Smooth muscle cell (in vitro differentiated cells): ENCODE data around the gene MGAT4B. TPM values are rescaled to one million over a fixed set of nuclear protein-coding genes. Genes with fewer than 3 reads are reported as not detected.

Experiments used
- DNase-seq: peaks from one replicate; lab custom pipeline; 2025; ENCODE audit not compliant: unreplicated experiment; lab: John Stamatoyannopoulos, UW
- H2AFZ ChIP-seq: fragments of 200-600 bp; sonication (generic); 2 replicates; pipeline ENCODE4 v1.6.0; 2016; ENCODE audit warnings: antibody characterized with exemption, low read depth, mild to moderate bottlenecking
- H3F3A ChIP-seq: fragments of 200-600 bp; sonication (generic); 2 replicates; pipeline ENCODE4 v1.6.0; 2017; ENCODE audit warnings: antibody characterized with exemption, low read depth
- H3K27ac ChIP-seq: fragments of 200-600 bp; sonication (generic); 2 replicates; pipeline ENCODE4 v1.5.1; 2016; ENCODE audit warnings: low read depth, mild to moderate bottlenecking
- H3K27me3 ChIP-seq: fragments of 200-600 bp; sonication (generic); 2 replicates; pipeline ENCODE4 v1.6.1; 2016; ENCODE audit warnings: low read depth, mild to moderate bottlenecking
- H3K36me3 ChIP-seq: fragments of 200-600 bp; sonication (generic); 2 replicates; pipeline ENCODE4 v1.5.1; 2016; ENCODE audit warnings: low read depth
- H3K4me1 ChIP-seq: fragments of 200-600 bp; sonication (generic); 2 replicates; pipeline ENCODE4 v1.5.1; 2016; ENCODE audit warnings: low read depth
- H3K4me2 ChIP-seq: fragments of 200-600 bp; sonication (generic); 2 replicates; pipeline ENCODE4 v1.6.0; 2016; ENCODE audit warnings: mild to moderate bottlenecking
- H3K4me3 ChIP-seq: fragments of 200-600 bp; sonication (generic); 2 replicates; pipeline ENCODE4 v1.5.1; 2016; ENCODE audit warnings: mild to moderate bottlenecking
- H3K79me2 ChIP-seq: fragments of 200-600 bp; sonication (generic); 2 replicates; pipeline ENCODE4 v1.6.0; 2016; ENCODE audit warnings: low read depth, mild to moderate bottlenecking
- H3K9ac ChIP-seq: fragments of 200-600 bp; sonication (generic); 2 replicates; pipeline ENCODE4 v1.6.0; 2016; ENCODE audit warnings: low read depth
- H3K9me3 ChIP-seq: fragments of 200-600 bp; sonication (generic); replicated peaks from 2 replicates; pipeline ENCODE4 v1.5.1; 2016; ENCODE audit warnings: low read depth
- H4K20me1 ChIP-seq: fragments of 200-600 bp; sonication (generic); 2 replicates; pipeline ENCODE4 v1.6.0; 2016; ENCODE audit warnings: low read depth
- CTCF ChIP-seq: fragments of 200-600 bp; sonication (generic); IDR thresholded peaks from 2 replicates; pipeline ENCODE4 v1.5.1; 2017; ENCODE audit warnings: borderline replicate concordance, mild to moderate bottlenecking, antibody characterized with exemption; ENCODE audit not compliant: insufficient read depth, poor library complexity, severe bottlenecking
- WGBS: methylation state at CpG from one replicate; pipeline ENCODE4 v1.1.7; 2016; ENCODE audit warnings: low lambda C conversion rate; 5-methylcytosine and 5-hydroxymethylcytosine counted together
- polyA plus RNA-seq: library from polyadenylated mRNA; unstranded; fragments of >200 nt; fragmentation: Nextera tagmentation; extraction: Ambion mirVana; gene quantifications from 2 replicates; pipeline ENCODE4 v1.2.1, GENCODE V29; 2016
- total RNA-seq: library from RNA; depleted of rRNA; stranded (reverse); fragments of >200 nt; gene quantifications from 2 replicates; pipeline ENCODE4 v1.2.3, GENCODE V29; 2014

MGAT4B gene
- total and polyA plus RNA-seq, 2 experiments from 2014 or later, result 60.0 to 121 TPM

GRCh38 chr5:179767496-179768100 is 39.1 kb downstream of the MGAT4B start:
- 90% methylated on average over 9 of the region's 9 CpGs for WGBS
- no peak overlapping the region for H2AFZ ChIP-seq
- H3K9ac ChIP-seq, result no peak overlapping the region
- peaks cover 9% of the 10 kb centered on the region for H3K36me3 ChIP-seq
- no peak for DNase-seq
- peaks cover 77% of the 10 kb centered on the region for H4K20me1 ChIP-seq
- H3K4me2 ChIP-seq, result no peak overlapping the region
- H3K4me1 ChIP-seq, result peaks cover 23% of the 10 kb centered on the region
- no peaks in the 10 kb centered on the region for H3K27me3 ChIP-seq
- peak overlapping the region; percentile 94 for H3K27ac ChIP-seq
- H3K79me2 ChIP-seq, result peaks cover 48% of the 10 kb centered on the region
- no peak for TF ChIP-seq CTCF
- H3K4me3 ChIP-seq, result no peak overlapping the region
- H3K9me3 ChIP-seq, result no peaks in the 10 kb centered on the region
- H3F3A ChIP-seq, result peaks cover 20% of the 10 kb centered on the region

GRCh38 chr5:179766726-179767455 is 39.8 kb downstream of the MGAT4B start:
- no peak overlapping the region for H2AFZ ChIP-seq
- H3K9me3 ChIP-seq, result no peaks in the 10 kb centered on the region
- no peak for DNase-seq
- 58% methylated on average over 12 of the region's 12 CpGs for WGBS
- peak overlapping the region; percentile 20 for H3K4me3 ChIP-seq
- peak overlapping the region; percentile 94 for H3K27ac ChIP-seq
- H3K79me2 ChIP-seq, result peaks cover 51% of the 10 kb centered on the region
- H3F3A ChIP-seq, result peaks cover 24% of the 10 kb centered on the region
- no peaks in the 10 kb centered on the region for H3K27me3 ChIP-seq
- H3K4me1 ChIP-seq, result peaks cover 25% of the 10 kb centered on the region
- H3K9ac ChIP-seq, result peak overlapping the region; percentile 67
- peak overlapping the region; percentile 80 for H3K4me2 ChIP-seq
- peaks cover 9% of the 10 kb centered on the region for H3K36me3 ChIP-seq
- no peak for TF ChIP-seq CTCF
- H4K20me1 ChIP-seq, result peaks cover 85% of the 10 kb centered on the region

GRCh38 chr5:179766021-179766725 is 40.5 kb downstream of the MGAT4B start:
- 39% methylated on average over 20 of the region's 20 CpGs for WGBS
- peak overlapping the region; percentile 67 for H3K9ac ChIP-seq
- H4K20me1 ChIP-seq, result peaks cover 92% of the 10 kb centered on the region
- H3K4me2 ChIP-seq, result peak overlapping the region; percentile 80
- peak overlapping the region; percentile 20 for H3K4me3 ChIP-seq
- H3K27ac ChIP-seq, result peak overlapping the region; percentile 94
- DNase-seq, result no peak
- TF ChIP-seq CTCF, result no peak
- peaks cover 25% of the 10 kb centered on the region for H3K4me1 ChIP-seq
- H3K79me2 ChIP-seq, result peaks cover 58% of the 10 kb centered on the region
- H2AFZ ChIP-seq, result no peak overlapping the region
- no peaks in the 10 kb centered on the region for H3K9me3 ChIP-seq
- H3K27me3 ChIP-seq, result no peaks in the 10 kb centered on the region
- peaks cover 9% of the 10 kb centered on the region for H3K36me3 ChIP-seq
- H3F3A ChIP-seq, result peaks cover 26% of the 10 kb centered on the region
